ENCODE data around the gene CSKMT.

DNA sequence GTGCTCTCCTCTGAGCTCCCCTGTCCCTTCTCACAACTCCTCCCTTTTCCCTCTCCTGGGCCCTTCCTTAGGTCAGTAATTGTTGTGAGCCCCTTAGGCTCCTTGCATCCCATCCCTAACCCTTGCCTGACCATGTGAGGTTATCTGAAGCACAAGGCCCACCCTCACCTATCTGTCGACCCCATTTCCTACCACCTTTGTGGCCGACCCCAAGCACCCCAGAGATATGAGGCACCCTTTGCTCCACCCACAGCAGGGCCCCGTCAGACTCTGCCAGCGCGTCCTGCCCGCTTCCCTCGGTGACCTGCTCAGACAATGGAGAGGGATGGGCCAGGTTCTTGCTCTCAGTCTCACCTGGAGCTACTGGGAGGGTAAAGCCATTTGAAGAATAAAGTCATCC is 43.7 kb downstream of the CSKMT start:
- TF ChIP-seq, protein P1, sequence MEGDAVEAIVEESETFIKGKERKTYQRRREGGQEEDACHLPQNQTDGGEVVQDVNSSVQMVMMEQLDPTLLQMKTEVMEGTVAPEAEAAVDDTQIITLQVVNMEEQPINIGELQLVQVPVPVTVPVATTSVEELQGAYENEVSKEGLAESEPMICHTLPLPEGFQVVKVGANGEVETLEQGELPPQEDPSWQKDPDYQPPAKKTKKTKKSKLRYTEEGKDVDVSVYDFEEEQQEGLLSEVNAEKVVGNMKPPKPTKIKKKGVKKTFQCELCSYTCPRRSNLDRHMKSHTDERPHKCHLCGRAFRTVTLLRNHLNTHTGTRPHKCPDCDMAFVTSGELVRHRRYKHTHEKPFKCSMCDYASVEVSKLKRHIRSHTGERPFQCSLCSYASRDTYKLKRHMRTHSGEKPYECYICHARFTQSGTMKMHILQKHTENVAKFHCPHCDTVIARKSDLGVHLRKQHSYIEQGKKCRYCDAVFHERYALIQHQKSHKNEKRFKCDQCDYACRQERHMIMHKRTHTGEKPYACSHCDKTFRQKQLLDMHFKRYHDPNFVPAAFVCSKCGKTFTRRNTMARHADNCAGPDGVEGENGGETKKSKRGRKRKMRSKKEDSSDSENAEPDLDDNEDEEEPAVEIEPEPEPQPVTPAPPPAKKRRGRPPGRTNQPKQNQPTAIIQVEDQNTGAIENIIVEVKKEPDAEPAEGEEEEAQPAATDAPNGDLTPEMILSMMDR (IDR thresholded peaks at IDR 0.05; ENCODE audit: insufficient read depth, low read length, poor library complexity, severe bottlenecking): no peak
- no peak for TF ChIP-seq EZH2phosphoT487 (conservative IDR thresholded peaks at IDR 0.05; ENCODE audit: low read length)

Measured in SU-DHL-6 (cell line).